GM19438 (cell line): ENCODE data around the gene SLC25A41.
A peak's percentile ranks its signal among the peaks of the same experiment; 100 is the strongest.
"Not testable (repeated sequence)": the region's sequence is repeated elsewhere in the genome, so short reads cannot be mapped to it uniquely, and the experiment has no call there.

ENCODE experiments used
- ATAC-seq: cut with Tn5 transposase; IDR thresholded peaks from one replicate; pipeline ENCODE4 v1.9.1; 2021; ENCODE audit warnings: low read depth; ENCODE audit not compliant: unreplicated experiment

SLC25A41 gene

DNA sequence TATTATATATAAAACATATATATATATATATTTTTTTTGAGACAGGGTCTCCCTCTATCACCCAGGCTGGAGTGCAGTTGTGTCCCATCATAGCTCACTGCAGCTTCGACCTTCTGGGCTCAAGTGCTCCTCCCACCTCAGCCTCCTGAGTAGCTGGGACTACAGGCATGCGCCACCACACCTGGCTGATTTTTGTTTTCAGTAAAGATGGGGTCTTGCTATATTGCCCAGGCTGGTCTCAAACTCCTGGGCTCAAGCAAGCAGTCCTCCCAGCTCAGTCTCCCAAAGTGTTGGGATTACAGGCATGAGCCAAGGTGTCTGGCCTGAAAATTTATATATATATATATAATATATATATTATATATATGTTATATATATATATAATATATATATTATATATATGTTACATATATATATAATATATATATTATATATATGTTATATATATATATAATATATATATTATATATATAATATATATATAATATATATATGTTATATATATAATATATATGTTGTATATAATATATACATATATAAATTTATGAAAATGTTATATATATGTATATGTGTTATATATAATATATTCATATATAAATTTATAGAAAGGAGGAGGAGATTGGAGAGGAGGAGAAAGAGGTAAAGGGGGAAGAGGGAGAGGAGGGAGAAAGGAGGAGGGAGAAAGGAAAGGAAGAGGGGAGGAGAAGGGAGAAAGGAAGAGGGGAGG is 4.7 kb downstream of the SLC25A41 start:
- ATAC-seq, result not testable (repeated sequence)

DNA sequence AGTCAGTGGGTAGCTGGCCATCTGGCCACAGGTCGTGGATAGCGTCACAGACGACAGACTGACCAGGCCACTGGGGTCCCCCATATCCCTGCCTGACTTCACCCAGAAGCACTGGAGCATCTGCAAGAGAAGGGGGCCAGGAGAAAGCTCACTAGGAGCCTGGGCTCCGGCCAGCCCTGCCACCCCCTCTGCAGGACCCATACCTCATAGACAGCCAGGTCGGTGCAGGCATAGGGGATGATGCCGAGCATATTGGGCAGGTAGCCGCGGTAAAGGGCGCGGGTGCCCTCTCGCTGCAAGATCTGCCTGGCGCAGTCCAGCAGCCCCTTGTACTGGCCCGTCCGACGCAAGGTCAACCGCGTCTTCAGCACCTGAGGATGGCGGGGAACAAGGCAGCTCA is 6.4 kb downstream of the SLC25A41 start:
- no peak for ATAC-seq

DNA sequence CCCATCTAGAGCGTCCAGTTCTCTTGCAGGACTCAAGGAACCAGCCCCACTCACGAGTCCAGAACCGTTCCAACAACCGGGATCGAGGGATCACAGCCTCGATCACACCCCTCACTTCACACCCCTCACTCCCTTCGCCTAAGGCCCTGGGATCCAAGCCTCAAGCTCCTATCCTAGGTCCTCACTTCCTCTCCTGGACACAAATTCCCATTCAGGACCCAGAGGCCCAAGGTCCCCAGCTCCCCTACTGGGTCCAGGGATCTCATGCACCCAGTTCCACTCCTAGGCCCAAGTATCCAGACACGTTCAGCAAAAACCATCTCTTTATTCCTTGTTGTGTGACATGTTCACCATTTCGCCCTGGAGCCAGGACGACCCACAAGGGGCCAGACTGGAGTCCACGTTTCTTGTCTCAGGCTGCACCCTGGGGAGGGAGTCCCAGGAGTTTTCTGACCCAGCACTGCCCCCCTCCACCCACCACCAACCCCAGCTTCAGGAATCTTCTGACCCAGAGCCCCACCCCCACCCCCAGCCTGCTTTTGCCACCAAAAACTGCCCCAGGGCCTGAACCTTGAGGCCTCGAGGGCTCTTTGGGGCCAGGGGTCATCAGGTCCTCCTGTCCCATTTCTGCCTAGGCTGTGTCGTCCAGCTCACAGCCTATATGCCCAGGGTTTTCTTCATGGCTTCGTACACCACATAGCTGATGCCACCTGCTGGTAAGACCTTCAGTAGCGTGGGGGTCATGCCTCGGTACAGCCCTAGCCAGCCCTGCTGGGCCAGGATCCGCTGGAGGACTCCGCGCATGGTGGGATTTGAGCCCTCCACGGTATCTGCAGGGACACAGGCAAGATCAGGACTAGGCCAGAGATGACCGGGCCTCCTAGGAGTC is 7.6 kb downstream of the SLC25A41 start:
- no peak for ATAC-seq

DNA sequence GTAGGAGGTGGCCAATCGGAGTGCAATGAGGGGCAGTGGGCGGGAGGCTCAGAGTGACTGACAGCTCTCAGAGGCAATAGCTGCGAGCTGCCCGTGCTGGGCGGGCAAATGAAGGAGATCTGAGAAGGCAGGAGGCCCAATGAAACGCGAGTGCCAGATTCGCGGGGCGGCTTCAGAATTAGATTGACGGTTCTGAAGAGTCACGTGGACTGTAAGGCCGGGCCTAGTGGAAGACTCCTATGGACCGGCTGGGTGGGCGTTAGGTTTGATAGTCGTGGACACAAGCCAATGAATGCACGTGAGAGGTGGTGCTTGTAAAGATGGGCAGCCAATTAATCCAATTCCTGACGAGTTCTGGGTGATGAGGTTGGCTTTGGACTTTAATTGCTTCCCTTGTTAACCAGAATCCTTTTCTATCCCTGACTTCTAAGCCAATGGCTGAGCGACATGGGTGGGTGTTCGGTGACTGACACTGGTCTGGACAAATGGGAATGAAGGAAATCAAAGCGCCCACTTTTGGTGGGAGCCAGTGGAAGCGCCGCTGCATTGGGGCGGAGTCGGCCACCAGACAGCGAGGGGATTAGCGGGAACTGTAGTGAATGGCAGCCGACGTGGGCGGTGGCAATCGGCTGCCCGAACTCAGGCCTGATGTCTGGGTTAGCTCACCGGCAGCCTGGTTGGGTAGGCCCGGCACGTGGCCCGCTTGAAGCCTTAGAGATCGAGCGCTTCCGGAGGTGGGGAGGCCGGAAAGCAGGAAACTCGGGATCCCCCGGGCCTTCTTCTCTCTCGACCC is 8.4 kb downstream of the SLC25A41 start:
- peak; percentile 82 for ATAC-seq

DNA sequence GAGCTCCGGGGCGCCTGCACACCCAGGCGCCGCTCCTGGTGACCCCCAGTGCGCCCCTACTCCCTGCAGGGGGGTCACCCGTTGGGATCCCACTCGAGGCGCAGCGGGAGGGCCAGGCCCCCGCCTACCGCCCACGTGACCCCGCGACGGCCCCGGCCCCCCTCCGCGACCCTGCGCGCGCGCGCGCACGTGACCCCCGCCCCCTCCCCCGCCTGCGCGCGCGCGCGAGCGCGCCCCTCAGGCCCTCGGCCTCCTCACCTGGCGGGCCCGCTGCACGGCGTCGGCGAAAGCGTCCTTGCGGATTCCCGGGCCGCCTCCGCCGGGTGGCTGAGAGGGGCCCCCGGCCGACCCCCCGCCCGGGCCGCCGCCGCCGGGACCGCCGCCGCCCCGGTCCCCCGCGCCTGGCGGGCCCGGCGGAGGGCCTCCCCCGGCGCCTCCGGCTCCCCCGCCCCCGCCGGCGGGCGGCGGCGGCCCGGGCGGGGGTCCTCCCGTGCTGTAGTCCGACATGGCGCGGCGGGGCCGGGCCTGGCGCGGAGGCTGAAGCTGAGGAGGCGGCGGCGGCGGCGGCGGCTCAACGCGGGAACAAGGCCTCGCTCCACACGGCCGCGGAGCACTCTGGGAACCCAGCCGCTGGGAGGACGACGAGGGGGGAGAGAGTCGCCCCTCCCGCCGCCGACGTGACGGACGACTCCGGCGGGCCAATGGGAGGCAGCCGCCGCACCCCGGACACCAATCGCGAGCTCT is 9.2 kb downstream of the SLC25A41 start, which contains the start of gene KHSRP:
TSS of gene KHSRP (minus strand) at position 617 of the 744 bp plus-strand sequence. CDS start at position 507, 110 bp downstream.
- no peak for ATAC-seq

DNA sequence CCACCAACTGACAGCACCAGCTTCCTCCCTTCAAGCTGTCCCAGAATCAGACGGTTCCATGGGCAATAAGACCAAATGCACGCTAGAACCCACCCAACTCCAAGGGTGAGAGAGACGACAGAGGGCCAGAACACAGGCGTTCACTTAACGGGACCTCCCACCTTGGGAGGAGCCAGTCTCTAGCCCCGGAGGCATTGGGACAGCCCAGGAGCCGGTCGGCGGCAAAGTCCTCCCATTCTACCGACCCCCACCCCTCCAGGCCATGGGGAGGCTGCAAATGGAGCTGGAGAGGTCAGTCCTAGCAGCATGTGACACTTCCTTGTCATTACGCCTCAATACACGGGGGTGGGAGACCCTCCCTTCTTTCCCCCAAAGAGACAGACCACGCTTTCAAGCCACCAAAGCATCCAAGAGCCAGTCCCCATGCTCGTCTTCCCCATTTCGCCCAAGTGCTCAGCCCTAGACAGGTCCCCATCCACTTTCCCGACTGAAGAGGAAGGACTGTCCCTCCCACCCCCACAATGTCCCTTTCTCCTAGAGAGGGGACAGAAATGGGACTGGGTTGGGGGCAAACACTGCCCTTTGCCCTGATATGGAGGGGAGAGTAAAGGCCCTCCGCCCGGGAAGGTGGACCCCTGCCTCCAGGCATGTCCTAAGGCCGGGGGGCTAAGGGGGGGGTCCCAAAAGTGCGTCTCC is 9.9 kb downstream of the SLC25A41 start:
- no peak for ATAC-seq

DNA sequence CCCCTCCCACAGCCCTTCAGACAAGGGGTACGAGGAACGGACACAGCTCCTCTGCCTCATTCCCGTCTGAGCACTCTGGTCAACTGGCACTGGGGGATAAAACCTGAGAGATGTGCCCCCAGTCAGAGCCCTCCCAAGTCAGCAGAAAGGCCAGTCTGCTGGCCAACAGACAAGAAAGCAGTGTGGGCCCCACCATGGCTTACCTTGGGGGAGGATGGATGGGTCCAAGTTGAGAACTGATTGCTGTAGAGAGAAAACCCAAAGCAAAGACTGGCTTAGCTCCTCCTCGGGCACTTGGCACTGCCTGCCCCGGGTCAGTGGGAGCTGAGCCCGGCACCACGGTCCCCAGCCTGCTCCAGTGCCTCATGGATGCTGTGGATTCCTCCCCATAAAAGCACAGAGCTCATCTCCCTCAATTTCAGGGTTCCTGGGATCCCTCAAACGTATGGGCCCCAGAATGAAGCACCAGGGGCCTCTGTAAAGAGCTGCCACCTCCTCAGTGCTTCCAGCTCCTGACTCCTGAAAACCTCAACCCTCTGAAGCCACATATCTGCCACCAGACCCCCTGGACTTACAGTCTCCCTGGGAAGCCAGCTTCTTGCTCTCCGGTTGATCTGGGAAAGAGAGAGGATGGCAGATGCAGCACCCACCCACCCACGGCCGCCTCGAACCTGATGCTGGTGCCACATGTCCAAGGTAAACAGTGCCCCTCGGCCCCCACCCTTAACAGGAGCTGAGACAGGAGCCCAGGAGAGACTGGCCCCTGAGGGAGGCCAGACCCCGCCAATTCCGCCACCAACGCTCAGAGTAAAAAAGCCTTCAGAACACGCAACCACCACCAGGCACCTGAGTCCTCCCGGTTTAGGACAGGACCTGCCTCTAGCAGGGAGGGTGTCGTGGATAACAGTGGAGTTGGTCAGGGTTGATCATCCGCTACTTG is 12.2 kb downstream of the SLC25A41 start:
- ATAC-seq, result no peak

DNA sequence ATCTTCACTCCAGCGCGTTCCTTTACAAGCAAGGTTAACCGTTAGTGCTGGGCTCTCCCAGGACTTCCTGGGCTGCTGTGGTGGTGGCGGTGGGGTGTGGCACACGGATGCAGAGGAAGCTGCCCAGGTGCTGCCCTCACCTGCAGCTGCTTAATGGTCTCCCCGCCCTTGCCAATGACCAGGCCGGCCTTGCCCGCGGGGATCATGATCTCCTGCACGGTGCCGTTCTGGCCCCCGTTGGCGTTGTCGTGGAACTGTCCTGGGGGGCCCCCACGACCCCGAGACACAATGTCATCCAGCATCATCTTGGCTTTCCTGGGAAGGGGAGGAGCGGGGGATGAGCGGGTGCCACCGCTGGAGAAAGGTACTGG is 15.0 kb downstream of the SLC25A41 start:
- ATAC-seq, result no peak

DNA sequence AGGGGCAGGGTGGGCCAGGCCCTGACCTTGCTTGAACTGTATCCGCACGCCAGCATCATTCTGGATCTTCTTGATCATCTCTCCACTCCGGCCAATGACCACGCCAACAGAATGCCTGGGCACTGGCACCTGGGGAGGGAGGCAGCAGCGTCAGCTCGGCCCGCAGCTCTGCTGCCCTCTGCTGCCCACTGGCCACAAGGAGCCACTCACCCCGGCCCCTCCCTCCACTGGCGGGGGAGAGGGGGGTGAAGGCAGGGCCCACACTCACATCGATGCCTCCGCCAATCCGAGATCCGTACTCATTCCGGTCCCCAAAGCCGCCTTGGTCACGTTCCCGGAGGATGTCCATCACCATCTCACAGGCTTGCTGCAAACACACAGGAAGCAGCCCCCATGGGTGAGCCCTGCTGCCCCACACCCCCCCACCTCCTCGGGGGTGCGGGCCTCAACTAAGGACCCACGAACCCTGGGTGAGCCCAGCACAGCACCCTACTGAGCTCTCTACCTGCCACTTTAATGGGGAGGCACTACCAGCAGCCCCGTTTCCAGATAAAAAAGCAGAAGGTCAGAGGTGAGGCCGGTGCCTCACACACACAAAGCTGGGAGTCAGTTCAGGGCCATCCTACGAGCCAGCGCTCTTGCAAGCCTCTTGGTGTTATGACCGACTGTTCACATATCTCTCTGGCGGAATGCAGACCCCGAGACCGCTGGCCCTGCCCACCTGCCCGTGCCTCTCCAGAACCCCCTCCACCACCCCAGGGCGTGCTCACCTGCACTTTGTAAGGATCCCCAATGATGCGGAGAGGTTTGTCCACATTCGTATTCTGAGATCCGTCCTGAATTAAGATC is 15.6 kb downstream of the SLC25A41 start:
- no peak for ATAC-seq

DNA sequence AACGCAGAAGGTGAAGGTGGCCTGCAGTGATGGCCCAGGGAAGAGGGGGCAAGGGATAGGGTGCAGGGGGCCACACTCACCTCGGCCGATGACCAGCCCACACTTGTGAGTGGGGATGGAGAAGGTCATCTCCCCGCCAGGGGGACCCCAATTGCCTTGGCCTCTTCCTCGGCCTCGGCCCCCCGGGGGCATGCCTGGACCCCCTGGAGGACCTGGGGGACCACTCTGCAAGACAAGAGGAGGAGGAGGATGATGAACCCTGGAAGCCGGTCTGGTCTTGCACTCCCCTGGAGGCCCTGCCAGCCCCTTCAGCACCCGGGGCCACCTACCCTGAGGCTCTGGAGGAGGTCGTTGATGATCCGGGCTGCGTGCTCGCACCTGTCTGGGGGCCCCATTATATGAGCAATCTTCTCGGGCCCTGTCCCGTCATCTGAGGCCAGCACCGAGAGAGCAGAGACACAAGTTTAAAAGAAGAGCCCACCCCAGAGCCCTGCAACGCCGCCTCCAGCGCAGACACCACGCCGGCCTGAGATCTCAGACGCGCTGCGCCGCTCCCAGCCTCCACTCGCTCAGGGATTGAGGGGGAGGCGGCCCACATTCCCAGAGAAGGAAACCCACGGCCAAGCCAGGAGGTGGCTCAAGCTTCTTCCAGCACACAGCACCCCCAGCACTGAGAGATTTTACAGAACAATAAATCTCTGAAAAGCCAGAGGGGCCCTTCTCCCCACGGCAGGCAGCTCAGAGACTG is 16.7 kb downstream of the SLC25A41 start:
- no peak for ATAC-seq

DNA sequence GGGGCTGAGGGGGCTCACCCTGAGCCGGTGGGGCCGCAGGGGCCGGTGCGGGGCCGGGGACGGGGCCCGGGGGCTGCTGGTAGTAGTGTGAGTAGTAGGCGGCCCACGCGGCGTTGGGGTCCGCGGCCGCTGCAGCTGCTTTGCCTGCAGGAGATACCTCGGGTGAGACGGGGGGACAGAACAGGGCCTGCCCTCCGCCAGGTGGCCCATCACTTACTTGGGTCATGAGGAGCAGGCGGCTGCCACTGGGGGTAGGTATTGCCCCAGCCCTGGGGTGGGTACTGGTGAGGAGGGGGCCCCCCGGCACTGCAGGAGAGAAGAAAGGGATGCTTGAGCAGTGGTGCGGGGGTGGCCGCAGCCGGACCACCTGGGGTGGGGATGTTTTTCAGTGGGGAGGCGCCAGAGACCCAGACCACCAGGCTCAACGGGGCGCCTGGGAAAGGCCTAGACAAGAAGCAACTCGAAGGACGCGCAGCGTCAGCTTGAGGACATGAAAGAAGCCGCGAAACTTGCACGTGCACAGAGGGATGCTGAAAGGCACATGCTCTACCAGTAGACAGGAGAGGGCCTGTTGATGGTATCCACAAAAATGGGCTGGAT is 17.9 kb downstream of the SLC25A41 start:
- no peak for ATAC-seq

DNA sequence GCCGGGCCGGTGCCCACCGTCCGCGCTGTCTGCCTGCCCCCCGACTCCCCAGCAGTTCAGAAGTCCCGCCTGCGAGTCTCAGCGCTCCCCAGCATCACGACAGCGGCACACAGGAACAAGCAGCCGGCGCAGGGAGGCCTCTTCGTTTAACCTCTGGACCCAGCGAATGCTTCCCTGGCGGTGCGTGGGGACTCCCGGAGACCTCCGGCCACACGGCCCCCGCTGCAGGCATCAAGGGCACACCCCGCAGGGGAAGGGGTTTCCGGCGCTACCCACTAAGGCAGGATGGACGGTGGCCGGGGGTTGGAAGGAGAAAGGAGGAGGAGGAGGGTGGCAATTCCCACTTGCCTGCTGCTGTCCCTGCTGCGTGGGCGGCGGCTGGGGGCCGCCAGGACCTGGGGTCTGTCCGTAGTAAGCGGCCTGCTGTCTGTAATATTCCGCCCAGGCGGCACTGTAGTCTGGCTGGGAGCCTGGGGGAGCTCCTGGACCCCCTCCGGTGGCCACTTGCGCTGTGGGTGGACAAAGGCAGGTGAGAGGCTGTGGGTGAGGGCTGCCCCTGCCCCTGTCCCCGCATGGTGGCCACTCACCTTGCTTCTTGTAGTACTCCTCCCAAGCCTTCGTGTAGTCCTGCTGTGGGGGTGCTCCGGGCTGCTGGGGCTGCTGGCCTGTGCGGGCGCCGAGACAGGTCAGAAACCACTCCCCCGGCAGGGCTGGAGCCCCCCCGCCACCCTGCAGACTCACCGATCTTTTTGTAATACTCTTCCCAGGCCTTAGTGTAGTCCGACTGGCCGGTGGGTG is 18.6 kb downstream of the SLC25A41 start:
- no peak for ATAC-seq

DNA sequence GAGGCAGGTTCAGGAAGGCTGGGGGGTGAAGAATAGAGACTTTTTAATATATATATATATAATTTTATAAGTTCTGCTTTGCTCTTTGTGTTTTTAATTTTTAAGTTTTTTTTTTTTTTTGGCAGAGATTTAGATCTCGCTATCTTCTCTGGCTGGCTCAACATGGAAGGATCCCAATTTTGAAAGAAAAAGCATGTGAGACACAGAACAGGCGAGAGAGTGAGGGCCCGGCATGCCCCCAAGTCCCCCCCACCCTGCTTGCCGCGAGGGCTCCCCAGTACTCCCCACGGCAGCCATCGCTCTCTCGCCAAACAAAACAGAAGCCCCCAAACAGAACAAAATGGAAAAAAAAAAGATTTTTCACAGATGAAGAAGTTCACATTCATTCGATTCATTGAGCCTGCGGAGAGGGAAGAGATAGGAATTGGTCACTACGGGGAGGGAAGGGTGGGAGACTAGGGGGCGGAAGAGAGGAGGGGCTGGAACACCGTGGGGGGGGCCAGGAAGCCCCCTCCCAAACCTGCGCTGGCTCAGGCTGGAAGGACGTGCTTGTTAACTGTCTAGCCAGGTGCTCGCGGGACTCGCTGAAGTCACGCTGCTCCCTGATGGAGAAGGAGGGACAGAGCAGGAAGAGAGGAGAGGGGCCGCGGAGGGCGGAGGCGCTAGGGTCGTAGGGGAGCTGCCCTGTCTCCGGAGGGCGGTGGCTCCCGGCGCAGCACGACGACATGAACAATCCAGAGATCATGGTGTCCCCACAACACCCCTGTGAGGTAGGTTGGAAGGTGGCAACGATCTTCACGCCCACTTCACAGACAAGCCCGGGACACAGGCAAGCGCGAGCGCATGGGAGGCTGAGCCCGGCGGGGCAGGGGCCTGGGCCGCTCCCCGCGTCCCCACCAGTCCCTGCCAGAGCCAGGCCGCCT is 19.6 kb downstream of the SLC25A41 start:
- no peak for ATAC-seq

DNA sequence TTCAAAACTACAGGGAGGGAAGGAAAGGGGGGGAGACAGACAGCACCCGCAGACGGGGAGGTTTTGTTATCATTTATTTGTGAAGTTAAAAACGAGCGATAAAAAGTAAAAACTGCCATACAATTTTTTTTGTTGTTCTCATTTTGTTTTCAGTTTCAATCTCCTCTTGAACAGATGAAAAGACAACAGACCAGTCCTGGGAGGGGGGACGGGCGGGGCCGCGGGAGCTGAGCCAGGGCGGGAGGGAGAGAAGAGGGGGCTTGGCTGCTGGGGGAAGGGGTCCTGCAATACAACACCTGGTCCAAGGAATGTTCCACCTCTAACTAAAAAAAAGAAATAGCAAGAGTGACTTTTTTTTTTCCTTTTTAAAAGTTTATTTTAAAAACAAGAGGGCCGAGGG is 20.3 kb downstream of the SLC25A41 start:
- no peak for ATAC-seq
